Embryonic facial prominence (tissue), 1 donor: Measurements from ENCODE around the gene DOCK6.
"Not testable (repeated sequence)": the region's sequence is repeated elsewhere in the genome, so short reads cannot be mapped to it uniquely, and the experiment has no call there.

Experiments used
- DNase-seq: peaks from one replicate; pipeline ENCODE4 v3.0.0-alpha.2; 2016; ENCODE audit errors: extremely low spot score

Gene DOCK6

DNA sequence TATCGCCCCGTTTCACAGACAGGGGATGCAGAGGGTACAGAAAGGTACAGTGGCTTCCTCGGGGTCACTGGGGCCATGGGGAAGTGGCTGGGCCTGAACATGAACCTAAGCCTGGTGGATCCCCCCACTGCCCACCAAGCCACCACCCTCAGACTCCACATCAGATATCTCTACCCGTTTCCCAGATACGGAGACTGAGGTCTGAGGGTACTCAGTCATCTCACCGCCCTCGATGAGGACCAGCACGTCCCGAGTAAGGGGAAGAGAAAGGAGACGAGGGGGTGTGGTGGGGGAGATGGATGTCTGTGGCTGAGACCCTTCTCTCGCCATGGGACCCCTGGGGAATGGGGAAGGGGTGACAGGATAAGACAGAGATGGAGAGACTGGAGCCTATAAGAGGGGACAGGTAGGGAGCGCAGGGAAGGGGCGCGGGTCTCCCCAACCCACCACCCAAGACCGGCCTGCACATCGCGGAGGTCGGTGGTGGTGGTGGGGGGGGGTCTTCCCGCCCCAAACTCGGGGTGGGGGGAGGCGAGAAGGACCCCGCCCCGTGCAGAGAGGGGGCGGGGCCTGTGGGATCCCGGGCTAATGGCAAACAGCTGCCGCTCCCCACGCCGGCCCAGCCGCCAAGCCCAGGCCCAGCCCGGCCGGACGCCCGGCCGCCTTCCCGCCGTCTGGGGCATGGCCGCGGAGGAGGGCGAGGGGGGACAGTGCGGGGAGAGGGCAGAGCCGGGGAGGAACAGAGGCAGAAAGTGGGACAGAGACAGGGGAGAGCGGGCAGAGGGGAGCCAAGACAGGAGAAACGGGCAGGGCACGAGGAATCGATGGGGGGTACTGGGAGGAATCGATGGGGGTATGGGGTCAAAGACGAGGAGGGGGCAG is 65.7 kb downstream of the DOCK6 start:
- no peak for DNase-seq

DNA sequence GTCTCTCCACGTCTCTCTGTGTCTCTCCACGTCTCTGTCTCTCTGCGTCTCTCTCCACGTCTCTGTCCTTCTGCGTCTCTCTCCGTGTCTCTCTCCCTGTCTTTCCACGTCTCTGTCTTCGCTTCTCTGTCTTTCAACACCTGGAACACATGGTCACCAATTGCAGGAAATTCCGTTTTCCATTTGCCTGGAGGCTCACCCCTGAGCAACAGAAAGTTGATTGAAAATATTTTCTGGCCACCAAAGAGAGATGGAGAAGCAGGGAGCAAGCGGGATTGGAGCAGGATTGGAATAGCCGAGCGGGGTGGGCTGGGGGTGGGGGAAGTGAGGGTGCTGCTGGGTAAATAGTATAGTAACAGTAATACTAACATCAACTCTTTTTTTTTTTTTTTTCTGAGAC is 66.6 kb downstream of the DOCK6 start:
- DNase-seq = no peak

DNA sequence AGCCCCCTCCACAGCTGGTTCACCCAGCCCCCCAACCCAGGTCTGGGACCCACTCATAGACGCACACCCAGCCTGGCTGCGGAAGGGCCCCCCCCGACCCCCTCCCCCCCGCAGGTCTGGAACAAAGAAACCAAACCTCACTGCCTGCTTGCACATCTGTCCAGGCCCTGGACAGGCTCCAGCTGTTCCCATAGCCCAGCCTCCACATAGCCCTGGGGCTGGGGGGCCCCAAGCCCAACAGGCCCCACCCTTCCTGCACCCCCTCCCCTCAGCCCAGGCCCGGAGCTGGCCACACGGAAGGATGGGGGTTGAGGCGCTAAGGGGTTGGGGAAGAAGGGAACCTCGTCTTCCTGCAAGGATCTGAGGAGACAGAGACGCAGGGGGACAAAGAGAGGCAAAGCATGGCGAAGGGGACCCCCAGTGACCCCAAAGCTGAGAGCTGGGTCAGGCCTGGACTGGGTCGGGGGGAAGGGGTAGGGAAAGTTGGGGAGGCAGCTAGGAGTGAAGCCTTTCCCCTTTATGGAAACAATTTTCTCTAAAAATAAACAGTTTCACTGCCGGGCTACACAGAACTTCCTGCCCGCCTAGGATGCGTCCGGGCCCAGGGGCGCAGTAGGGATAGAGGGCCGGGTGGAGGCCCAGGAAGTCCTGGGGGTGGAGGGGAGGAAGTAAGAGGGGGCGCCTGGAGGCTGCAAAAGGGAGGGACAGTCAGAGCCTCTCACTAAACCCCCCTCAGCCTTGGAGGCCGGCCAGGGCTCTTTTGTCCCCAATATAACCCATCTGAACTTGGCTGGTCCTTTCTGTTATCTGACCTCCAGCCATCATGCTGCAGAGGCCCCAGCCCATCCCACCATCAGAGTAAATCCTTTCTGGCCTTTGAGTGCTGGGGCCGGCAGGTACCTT is 67.4 kb downstream of the DOCK6 start:
- no peak for DNase-seq

DNA sequence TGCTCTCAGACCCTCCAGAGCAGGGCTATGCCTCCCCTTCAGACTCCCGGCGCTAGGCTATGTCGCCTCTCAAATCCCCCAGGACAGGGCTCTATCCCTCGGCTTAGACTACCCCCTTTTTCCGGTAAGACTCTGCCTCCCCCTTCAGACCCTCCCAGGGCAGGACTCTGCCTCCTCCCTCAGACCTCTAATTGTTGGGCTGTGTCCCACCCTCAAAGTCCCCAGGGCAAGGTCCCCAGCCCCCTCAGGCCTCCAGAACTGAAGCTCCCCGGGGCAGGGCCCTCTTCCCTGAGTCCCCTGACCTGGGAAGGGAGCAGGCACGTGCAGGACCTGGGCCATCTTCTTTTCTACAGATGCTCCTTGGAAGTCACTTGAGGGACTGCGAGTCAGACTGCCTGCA is 68.2 kb downstream of the DOCK6 start:
- DNase-seq = no peak

DNA sequence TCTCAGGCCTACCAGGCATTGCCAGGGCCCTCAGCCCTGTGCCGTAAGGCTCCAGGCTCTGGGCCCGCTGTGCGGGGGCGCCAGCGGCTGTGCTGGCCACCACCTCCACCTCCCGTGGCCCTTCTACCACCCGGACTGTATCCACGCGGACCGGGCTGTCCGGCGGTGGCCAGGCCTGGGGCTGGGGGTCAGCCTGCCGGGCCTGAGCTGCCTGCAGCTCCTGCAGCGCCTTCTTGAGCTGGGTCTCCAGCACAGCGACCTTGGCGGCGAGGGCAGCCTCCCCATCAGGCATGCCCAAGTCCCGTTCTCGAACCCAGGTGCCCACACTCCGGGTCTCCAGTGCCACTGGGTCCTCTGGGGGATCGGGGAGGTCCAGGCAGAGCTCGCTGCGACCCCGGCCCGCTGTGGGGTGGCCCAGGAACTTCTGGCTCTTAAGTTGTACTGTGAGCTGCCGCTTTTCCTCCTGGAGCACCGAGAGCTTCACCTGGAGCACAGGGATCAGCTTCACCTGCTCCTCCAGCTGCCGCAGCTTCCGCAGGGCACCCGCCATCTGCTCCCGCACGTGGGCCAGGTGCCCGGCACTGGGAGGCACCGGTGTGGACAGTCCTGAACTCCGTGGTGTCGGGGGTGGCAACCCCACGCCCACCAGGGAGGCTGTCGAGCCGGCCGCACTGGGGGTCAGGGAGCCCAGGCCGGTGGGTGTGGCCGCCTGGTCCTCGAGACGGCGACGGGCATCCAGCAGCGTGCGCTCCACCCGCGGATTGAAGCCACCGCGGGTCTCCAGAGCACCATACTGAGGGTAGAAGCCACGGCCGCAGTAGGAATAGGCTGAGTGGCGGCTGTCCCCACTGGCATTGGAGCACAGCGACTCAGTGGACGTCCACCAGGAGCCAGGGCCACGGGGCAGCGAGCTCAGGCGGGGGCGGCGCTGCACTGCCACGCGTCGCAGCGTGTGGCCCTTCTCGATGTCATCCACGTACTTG is 69.1 kb downstream of the DOCK6 start:
- DNase-seq = no peak

DNA sequence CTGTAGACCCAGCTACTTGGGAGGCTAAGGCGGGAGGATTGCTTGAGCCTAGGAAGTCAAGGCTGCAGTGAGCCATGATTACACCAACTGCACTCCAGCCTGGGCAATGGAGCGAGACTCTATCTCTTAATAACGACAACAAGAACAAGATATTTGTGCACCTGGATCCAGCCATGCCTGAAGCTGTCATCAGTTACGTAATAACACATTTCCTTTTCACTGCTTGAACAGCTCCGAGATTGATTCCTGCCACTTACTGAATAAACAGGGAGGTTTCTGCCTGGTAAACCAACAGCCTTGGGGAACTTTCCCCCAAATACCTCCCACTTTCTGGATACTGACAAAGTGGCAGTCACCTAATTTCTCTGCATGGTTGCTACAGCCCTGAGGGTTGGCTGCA is 70.4 kb downstream of the DOCK6 start:
- DNase-seq = no peak

DNA sequence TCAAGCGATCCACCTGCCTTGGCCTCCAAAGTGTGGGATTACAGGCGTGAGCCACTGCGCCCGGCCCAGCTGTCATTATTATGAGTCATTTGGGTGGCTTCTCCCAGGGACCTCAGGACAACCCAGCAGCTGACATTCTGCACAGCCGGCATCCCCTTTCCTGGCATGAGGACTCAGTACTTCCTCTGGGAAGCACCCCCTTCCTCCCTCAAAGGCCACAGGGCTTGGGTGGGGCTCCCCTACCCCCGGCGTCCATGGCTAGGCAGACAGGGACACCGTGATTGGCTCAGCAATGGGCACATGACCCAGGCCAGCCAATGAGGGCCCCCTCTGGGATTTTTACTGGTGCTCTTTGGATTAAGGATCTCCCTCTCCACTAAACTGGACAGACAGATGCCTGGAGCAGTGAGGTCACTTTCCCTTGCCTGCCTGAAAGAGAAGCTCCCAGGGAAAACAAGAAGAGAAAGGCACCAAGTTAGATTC is 71.0 kb downstream of the DOCK6 start:
- no peak for DNase-seq

DNA sequence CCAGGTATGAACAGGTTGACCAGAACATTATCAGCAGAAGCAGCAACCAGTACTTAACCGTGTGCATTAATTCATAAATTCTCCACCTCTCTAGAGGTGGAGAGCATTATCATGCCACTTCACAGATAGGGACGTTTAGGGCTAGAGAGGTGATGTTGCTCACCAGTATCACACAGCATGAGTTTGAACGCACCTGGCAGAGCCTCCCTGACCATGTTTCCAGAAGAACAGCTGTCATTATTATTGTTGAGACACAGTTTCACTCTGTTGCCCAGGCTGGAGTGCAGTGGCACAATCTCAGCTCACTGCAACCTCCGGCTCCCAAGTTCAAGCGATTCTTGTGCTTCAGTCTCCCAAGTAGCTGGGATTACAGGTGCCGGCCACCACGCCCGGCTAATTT is 71.8 kb downstream of the DOCK6 start:
- DNase-seq = no peak

DNA sequence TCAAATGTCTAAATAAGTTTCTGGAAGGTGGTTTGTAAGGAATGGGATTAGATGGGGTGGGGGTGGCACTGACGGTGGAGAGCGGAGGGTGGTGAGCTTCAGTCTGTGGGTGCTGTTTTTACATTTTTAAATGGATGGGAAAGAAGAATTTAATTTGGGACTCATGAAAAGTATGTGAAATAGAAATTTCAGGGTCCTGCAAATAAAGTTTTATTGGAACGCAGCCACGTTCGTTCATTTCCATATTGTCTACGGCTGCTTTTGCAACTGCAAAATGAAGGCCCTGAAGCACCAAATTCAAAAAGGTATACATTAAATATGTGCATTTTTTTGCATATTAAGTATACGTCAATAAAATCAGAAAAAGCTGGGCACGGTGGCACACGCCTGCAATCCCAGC is 74.9 kb downstream of the DOCK6 start:
- DNase-seq = no peak

DNA sequence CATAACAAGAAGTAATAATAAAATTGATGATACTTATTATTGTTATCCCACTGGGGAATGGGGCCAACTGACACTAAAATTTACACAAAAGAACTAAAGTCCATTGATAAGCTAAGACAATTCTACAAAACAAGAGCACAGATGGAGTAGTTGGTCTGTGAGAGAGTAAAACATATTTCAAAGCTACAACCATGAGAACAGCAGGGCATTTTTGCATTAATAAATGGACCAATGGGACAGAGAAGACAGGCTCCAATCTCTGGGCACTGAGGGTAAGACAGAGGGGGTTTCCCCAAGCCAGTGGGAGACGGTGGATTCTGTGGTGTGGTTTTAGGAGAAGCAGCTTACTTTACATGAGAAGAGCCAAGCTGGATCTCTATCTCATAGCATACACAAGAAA is 79.3 kb downstream of the DOCK6 start:
- no peak for DNase-seq

DNA sequence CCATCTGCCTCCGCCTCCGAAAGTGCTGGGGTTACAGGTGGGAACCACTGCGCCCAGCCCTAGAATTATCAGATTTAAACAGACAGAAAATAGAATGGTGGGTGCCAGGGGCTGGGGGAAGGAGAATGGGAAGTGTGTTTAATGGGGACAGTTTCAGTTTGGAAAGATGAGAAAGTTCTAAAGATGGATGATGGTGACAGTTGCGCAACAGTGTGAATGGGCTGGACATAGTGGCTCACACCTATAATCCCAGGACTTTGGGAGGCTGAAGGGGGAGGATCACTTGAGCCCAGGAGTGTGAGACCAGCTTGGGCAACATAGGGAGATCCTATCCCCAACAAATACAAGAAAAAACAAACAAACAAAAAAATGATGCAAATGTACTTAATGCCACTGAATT is 80.8 kb downstream of the DOCK6 start:
- DNase-seq = no peak

DNA sequence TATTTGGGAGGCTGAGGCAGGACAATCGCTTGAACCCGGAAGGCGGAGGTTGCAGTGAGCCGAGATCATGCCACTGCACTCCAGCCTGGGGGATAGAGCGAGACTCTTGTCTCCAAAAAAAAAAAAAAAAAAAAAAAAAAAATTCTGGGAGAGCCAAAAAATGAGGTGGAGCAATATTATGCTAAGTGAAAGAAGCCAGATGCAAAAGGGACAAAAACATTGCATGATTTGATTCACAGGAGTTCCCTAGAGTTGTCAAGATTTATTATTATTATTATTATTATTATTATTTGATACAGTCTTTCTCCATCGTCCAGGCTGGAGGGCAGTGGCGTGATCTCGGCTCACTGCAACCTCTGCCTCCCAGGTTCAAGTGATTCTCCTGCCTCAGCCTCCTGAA is 81.3 kb downstream of the DOCK6 start:
- DNase-seq = not testable (repeated sequence)

DNA sequence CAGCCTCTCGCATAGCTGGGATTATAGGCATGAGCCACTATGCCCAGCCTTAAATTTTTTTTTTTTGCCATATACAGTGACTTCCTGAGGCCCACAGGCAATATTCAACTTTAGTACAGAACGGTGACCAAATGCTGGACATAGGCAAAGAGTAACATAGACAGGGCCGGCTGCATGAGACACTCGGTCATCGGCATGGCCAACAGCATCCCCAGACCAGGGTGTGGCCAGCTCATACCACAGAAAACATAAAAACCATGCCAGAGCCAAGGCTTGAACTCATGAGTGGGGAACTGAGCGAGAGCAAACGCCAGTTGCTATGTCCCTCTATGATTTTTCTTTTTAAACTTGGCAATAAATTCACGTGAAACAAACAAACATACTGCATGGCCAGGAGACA is 82.0 kb downstream of the DOCK6 start:
- no peak for DNase-seq

DNA sequence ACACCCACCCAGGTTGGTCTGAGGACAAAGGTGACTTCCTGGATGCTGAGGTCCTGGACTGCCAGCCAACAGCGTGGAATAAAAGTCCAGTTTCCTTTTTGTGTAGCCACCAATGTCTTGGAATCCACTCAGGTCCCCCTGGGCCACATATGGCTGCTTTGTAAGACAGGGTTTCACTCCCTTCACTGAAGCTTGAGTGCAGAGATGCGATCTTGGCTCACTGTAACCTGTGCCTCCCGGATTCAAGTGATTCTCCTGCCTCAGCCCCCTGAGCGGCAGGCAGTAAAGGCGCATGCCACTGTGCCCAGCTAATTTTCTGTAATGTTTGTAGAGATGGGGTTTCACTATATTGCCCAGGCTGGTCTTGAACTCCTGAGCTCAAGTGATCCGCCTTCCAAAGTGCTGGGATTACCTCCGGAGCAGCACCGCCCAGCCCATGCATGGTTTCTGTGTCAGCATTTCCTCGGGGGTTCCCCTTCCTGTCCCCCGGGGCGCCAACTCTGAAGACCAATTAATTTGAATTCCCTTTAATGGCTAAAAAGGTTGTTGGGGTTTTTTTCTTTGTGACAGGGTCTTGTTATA is 82.5 kb downstream of the DOCK6 start:
- no peak for DNase-seq

DNA sequence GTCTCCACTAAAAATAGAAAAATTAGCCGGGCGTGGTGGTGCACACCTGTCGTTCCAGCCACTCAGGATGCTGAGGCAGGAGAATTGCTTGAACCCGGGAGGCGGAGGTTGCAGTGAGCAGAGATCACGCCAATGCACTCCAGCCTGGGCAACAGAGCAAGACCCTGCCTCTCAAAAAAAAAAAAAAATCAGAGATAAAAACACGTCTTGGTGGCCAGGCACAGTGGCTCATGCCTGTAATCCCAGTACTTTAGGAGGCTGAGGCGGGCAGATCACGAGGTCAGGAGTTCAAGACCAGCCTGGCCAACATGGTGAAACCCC is 83.2 kb downstream of the DOCK6 start:
- not testable (repeated sequence) for DNase-seq

DNA sequence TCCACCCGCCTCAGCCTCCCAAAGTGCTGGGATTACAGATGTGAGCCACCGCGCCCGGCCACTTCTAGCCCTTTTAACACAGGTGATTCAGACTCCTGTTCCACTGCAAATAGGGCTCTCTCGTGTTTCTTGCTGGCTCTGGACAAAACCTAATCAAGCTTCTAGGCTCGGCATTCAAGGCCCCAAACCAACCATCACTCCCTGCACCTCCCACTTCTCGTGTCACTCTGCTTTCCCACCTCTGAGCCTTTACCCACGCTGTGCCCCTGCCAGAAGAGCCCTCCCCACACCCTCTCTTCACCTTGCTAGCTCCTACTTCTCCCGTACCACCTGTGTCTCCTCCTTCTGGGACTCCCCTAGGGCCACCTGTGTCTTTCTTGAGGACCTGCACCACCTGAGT is 84.7 kb downstream of the DOCK6 start:
- no peak for DNase-seq

DNA sequence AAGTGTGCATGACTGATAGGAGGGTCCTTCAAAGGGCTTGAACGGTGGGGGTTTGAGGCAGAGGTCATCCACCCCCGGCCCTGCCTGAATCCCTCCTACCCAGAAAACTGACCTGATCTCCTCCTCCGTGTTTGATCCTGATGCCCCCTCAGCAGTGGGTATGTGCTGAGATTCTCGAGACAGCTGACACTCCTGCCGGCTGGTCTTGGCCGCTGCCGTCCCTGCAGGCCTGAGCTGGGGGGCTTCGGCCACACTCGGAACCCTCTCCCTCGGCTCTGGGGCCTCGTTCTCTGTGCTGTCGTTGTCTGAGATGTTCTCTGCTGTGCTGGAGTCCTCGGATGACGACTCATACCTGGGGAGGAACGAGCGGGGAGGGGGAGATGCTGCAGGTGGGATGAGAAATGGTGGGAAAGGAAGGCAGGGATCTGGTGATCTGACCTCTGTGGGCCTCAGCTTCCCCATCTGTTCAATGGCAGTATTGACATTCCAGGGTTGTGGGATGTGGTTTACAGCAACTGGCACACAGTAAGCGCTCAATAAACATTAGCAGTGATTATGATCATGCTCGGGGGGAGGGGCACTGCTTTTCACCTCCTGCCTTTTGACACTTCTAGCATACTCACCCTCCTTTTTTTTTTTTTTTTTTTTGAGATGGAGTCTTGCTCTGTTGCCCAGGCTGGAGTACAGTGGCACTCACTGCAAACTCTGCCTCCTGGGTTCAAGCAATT is 85.7 kb downstream of the DOCK6 start:
- no peak for DNase-seq

DNA sequence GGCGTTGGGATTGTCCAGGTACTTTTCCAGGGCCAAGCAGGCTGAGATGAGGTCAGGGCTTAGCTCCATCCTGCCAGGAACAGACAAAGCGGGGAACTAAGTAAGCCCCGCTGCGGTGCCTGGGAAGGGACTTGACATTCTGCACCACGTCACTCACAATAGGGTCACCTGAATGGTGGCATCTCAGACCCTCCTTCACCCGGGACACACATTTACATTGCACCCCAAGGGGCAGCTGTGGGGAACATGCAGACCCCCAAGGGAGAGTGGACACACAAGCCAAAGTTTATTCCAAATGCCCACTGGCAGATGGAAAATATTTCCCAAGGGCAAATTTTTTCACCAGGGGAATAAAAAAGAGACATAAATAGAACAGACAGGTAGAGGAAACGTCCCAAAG is 86.4 kb downstream of the DOCK6 start:
- DNase-seq = no peak

DNA sequence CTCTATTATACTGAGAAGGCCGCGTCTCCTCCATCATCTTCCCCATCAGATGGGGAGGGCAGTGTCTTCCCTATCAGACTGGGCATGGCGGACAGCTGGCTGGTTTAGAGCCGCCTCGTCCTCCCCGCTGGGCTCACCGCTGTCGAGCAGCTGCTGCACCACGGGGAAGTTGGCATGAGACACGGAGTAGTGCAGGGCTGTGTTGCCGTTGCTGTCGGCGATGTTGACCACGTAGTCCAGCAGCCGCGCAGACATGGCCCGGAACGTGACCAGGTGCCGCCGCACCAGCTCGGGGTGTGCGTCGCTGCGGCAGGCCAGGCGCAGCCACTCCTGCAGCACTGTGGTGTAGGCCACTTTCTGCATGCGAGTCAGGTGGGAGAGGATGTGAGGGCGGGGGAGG is 88.0 kb downstream of the DOCK6 start:
- DNase-seq = no peak

DNA sequence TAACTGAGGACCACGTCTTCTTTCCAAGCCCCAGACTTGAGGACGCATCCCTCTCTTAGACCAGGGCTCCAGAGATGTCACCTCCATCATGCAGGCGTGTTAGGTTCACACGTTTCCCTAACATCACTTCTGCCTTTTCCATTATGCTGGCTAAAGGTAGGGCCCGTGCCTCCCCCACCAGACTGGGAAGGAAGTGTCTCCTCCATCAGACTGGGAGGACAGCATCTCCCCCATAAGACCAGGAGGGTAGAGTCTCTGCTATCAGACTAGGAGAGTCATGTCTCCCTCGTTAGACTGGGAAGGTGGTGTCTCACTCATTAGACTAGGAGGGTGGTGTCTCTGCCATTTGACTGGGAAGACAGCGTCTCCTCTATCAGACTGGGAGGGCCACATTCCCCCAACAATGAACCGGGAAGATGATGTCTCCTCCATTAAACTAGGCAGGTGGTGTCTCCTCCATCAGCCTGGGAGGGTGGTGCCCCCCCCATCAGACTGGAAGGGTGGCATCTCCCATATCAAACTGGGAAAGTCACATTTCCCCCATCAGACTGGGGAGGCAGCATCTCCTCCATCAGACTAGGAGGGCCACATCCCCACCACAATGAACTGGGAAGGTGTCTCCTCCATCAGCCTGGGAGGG is 88.7 kb downstream of the DOCK6 start:
- no peak for DNase-seq
